ENCODE data around the gene NOP9.
"Not testable (repeated sequence)": the region's sequence is repeated elsewhere in the genome, so short reads cannot be mapped to it uniquely, and the experiment has no call there.

DNA sequence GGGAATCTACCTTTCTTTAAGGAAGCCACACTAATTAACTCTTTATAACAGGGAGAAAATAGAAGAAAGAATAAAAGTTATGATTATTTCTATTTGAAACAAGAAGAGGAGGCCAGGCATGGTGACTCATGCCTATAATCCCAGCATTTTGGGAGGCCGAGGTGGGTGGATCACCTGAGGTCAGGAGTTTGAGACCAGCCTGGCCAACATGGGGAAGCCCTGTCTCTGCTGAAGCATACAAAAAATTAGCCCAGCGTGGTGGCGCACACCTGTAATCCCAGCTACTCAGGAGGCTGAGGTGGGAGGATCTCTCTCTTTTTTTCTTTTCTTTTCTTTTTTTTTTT lies 54.8 kb downstream of the NOP9 start:
- TF ChIP-seq EZH2 (IDR thresholded peaks at IDR 0.05; ENCODE audit: borderline replicate concordance, low read depth, low read length, poor library complexity, severe bottlenecking), result not testable (repeated sequence)
- TF ChIP-seq, protein P1, sequence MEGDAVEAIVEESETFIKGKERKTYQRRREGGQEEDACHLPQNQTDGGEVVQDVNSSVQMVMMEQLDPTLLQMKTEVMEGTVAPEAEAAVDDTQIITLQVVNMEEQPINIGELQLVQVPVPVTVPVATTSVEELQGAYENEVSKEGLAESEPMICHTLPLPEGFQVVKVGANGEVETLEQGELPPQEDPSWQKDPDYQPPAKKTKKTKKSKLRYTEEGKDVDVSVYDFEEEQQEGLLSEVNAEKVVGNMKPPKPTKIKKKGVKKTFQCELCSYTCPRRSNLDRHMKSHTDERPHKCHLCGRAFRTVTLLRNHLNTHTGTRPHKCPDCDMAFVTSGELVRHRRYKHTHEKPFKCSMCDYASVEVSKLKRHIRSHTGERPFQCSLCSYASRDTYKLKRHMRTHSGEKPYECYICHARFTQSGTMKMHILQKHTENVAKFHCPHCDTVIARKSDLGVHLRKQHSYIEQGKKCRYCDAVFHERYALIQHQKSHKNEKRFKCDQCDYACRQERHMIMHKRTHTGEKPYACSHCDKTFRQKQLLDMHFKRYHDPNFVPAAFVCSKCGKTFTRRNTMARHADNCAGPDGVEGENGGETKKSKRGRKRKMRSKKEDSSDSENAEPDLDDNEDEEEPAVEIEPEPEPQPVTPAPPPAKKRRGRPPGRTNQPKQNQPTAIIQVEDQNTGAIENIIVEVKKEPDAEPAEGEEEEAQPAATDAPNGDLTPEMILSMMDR (conservative IDR thresholded peaks at IDR 0.05; ENCODE audit: low read depth, low read length), result not testable (repeated sequence)
